K562 (cell line): ENCODE measurements around the gene MTCH2. TPM values are rescaled to one million over a fixed set of nuclear protein-coding genes. Genes with fewer than 3 reads are reported as not detected.

Source experiments
- CEBPG ChIP-seq, 3 experiments: fragments of 200-800 bp in 1 of 3; sonication (Bioruptor generic) in 1 of 3; sonication (generic) in 1 of 3; formaldehyde crosslinking in 1 of 3; IDR thresholded peaks in 2 of 3; conservative IDR thresholded peaks in 1 of 3; 2 replicates each; pipeline versions ENCODE4 v1.6.1 to v1.8.0; 2016 to 2022; ENCODE audit warnings: missing compliant biosample characterization in 2 of 3, missing genetic modification characterization in 2 of 3, mild to moderate bottlenecking in 1 of 3, missing genetic modification reagents in 1 of 3
- ID3 ChIP-seq, 2 experiments: fragments of 250-450 bp in 1 of 2; fragments of 450-650 bp in 1 of 2; sonication (Bioruptor Pico) in 1 of 2; IDR thresholded peaks; 2 replicates each; pipeline versions ENCODE4 v1.6.1 to v1.8.0; 2016 to 2021; ENCODE audit warnings: mild to moderate bottlenecking in 2 of 2, moderate library complexity in 2 of 2, missing compliant biosample characterization in 1 of 2, missing genetic modification characterization in 1 of 2
- KDM1A ChIP-seq, 2 experiments: fragments of 450-650 bp; IDR thresholded peaks; 2 replicates each; pipeline ENCODE4 v1.6.1; 2016; ENCODE audit warnings: mild to moderate bottlenecking in 2 of 2
- POLR2H ChIP-seq: IDR thresholded peaks from 2 replicates; pipeline ENCODE4 v1.6.1; 2016; ENCODE audit warnings: missing genetic modification characterization, low read depth, mild to moderate bottlenecking, control low read depth, missing compliant biosample characterization, moderate library complexity
- UBTF ChIP-seq, 2 experiments: IDR thresholded peaks; 2 replicates each; pipeline ENCODE4 v1.6.1; 2012; ENCODE audit warnings: improper control_type of control experiment in 2 of 2, low read depth in 2 of 2, low read length in 2 of 2, borderline replicate concordance in 1 of 2
- ZNF586 ChIP-seq: fragments of 450-650 bp; formaldehyde crosslinking; conservative IDR thresholded peaks from 2 replicates; pipeline ENCODE4 v1.4.0; 2020; ENCODE audit warnings: mild to moderate bottlenecking, moderate library complexity
- polyA plus RNA-seq, 8 experiments: library from polyadenylated mRNA; depleted of rRNA in 4 of 8; stranded (reverse) in 5 of 8; unstranded in 3 of 8; fragments of >200 nt; fragmentation: Nextera tagmentation in 2 of 8; fragmentation: Illumina TruSeq in 1 of 8; extraction: Ambion mirVana in 2 of 8; extraction: Trizol in 1 of 8; gene quantifications; 2 replicates each; pipeline versions ENCODE4 v1.2.1 to v1.2.3, GENCODE V29; 2011 to 2014; ENCODE audit warnings: inconsistent platforms in 1 of 8, missing spikeins in 1 of 8
- total RNA-seq, 7 experiments: library from RNA; depleted of rRNA in 6 of 7; stranded (reverse); fragments of >200 nt in 6 of 7; fragmentation: Illumina TruSeq in 2 of 7; extraction: Trizol in 2 of 7; gene quantifications; 2 replicates each; pipeline versions ENCODE4 v1.2.1 to v1.2.3, GENCODE V29; 2011 to 2021; ENCODE audit warnings: low replicate concordance in 1 of 7
- TF ChIP-seq, protein P1 (sequence below), 2 experiments: fragments of 450-650 bp in 1 of 2; sonication (generic) in 1 of 2; formaldehyde crosslinking in 1 of 2; IDR thresholded peaks; 2 replicates each; pipeline versions ENCODE4 v1.7.1 to v1.9.0; 2016 to 2022; ENCODE audit warnings: inconsistent platforms in 1 of 2, mild to moderate bottlenecking in 1 of 2, missing genetic modification reagents in 1 of 2

Gene MTCH2
- total and polyA plus RNA-seq, 9 of the 15 experiments (the other 6 are each of a cell fraction or from before 2014, with no cell fraction given) = 95.4 to 620 (median 198) TPM

DNA sequence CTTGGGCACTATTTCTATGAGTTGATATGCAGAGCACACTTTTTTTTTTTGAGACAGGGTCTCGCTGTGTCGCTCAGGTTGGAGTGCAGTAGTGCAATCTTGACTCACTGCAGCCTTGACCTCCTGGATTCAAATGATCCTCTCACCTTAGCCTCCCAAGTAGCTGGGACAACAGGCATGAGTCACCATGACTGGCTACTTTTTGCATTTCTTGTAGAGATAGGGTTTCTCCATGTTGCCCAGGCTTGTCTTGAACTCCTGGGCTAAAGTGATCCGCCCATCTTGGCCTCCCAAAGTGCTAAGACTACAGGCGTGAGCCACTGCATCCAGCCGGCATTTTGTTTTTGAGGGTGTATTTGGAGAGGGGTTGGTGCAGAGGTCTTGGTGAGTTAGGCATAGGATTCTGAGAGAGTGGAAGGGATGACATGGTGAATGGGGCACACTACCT, 29.9 kb upstream of the MTCH2 start (continued):
- TF ChIP-seq, protein P1, sequence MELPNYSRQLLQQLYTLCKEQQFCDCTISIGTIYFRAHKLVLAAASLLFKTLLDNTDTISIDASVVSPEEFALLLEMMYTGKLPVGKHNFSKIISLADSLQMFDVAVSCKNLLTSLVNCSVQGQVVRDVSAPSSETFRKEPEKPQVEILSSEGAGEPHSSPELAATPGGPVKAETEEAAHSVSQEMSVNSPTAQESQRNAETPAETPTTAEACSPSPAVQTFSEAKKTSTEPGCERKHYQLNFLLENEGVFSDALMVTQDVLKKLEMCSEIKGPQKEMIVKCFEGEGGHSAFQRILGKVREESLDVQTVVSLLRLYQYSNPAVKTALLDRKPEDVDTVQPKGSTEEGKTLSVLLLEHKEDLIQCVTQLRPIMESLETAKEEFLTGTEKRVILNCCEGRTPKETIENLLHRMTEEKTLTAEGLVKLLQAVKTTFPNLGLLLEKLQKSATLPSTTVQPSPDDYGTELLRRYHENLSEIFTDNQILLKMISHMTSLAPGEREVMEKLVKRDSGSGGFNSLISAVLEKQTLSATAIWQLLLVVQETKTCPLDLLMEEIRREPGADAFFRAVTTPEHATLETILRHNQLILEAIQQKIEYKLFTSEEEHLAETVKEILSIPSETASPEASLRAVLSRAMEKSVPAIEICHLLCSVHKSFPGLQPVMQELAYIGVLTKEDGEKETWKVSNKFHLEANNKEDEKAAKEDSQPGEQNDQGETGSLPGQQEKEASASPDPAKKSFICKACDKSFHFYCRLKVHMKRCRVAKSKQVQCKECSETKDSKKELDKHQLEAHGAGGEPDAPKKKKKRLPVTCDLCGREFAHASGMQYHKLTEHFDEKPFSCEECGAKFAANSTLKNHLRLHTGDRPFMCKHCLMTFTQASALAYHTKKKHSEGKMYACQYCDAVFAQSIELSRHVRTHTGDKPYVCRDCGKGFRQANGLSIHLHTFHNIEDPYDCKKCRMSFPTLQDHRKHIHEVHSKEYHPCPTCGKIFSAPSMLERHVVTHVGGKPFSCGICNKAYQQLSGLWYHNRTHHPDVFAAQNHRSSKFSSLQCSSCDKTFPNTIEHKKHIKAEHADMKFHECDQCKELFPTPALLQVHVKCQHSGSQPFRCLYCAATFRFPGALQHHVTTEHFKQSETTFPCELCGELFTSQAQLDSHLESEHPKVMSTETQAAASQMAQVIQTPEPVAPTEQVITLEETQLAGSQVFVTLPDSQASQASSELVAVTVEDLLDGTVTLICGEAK (IDR thresholded peaks at IDR 0.05) = 0 out of 2 replicates have a peak, but pooled peaks have one; percentile 13
- TF ChIP-seq, protein P1 (CRISPR knock-in tag; IDR thresholded peaks at IDR 0.05) = no peak
- TF ChIP-seq KDM1A (IDR thresholded peaks at IDR 0.05) (peak; percentile 56 to 73; a peak in 3 of 4 replicates), POLR2H (tag) (no peak), UBTF (IDR thresholded peaks at IDR 0.05; ENCODE audit: borderline replicate concordance in 1 of 2, low read depth in 2 of 2, low read length in 2 of 2) (no peak), CEBPG (CRISPR knock-in tag; IDR thresholded peaks at IDR 0.05) (no peak), CEBPG (tag; conservative IDR thresholded peaks at IDR 0.05 in 1 of 2, IDR thresholded peaks at IDR 0.05 in 1 of 2) (no peak), ZNF586 (no peak), ID3 (CRISPR knock-in tag; IDR thresholded peaks at IDR 0.05) (no peak), ID3 (tag; IDR thresholded peaks at IDR 0.05) (peak; percentile 49; the same call in 1 of the 2 replicates)
